Measurements from ENCODE around the gene ALDH4A1.

GRCh38 chr1:18883636-18884418 lies 18.5 kb downstream of the ALDH4A1 start:
- TF ChIP-seq CTCF (IDR thresholded peaks at IDR 0.05): peak in 3 of 4 experiments; percentile 86 to 92 (median 86)
- TF ChIP-seq POLR2AphosphoS5 (IDR thresholded peaks at IDR 0.05): no peak
- no peak for TF ChIP-seq EP300 (IDR thresholded peaks at IDR 0.05)
- TF ChIP-seq POLR2A (IDR thresholded peaks at IDR 0.05): no peak

Measured in gastroesophageal sphincter (tissue), 3 donors.